ENCODE data around the gene REPS1.

DNA sequence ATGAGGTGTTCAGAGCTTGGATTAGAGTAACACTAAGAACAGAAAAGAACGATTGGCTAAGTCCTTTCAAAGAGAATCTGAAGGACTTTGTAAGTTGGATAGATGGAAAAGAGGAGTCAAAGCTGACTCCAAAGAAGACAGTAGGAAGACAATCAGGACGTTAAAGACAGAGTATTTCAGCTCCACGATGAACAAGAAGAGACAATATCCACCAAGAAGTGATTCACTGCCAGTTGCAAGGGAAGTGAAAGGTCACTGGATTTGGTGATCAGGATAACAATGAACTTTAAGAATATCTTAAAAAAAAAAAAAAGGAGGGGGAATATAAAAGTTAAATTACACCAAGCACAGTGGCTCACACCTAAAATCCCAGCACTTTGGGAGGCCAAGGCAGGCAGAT, 17.9 kb downstream of the REPS1 start:
- TF ChIP-seq, protein P1, sequence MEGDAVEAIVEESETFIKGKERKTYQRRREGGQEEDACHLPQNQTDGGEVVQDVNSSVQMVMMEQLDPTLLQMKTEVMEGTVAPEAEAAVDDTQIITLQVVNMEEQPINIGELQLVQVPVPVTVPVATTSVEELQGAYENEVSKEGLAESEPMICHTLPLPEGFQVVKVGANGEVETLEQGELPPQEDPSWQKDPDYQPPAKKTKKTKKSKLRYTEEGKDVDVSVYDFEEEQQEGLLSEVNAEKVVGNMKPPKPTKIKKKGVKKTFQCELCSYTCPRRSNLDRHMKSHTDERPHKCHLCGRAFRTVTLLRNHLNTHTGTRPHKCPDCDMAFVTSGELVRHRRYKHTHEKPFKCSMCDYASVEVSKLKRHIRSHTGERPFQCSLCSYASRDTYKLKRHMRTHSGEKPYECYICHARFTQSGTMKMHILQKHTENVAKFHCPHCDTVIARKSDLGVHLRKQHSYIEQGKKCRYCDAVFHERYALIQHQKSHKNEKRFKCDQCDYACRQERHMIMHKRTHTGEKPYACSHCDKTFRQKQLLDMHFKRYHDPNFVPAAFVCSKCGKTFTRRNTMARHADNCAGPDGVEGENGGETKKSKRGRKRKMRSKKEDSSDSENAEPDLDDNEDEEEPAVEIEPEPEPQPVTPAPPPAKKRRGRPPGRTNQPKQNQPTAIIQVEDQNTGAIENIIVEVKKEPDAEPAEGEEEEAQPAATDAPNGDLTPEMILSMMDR (IDR thresholded peaks at IDR 0.05), result no peak
- no peak for TF ChIP-seq POLR2A (IDR thresholded peaks at IDR 0.05)
